ENCODE measurements around the gene CNPY1. TPM values are rescaled to one million over a fixed set of nuclear protein-coding genes. Genes with fewer than 3 reads are reported as not detected.
"Not testable (repeated sequence)": the region's sequence is repeated elsewhere in the genome, so short reads cannot be mapped to it uniquely, and the experiment has no call there.

CNPY1 gene
- total RNA-seq, 2 donors from 2014 or later = not detected

DNA sequence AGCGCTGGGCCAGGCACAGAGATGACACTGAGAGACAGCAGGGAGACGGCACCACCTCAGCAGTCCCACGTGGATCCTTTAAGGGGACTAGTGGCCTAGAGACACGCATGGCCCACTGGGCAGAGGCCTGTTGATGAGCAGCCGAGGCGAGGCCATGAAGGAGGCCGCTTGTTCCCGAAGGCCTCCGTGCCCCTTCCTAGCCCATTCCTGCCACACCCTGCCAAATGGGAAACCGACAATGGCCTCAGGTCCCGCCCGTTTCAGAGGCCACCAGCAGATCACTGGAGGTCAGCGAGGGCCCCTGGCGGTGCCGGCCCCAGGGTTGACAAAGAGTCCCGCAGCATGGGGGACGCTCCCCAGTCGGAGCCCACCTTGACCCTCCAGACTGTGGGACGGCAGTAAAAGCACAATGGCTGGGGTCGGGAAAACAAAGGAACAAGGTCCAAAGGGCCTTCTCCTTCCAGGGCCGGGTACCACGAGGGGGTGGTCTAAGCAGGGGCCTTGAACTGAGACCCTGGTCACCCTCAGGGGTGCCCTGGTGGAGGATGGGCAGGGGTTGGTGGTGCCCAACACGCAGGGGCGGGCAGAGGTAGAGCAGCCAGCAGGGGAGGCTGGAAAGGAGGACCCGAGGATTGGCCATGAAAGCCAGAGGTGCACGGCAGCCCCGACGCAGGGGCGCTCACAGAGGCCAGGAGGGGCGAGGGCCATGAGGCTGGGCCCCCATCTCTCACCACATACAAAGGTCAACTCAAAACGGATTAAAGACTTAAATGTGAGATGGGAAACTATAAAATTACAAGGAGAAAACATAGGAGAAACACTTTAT is 19.9 kb upstream of the CNPY1 start:
- ATAC-seq (no peak), DNase-seq (ENCODE audit: low spot score in 2 of 2) (no peak)
- H3K36me3 Mint-ChIP-seq = no peaks in the 10 kb centered on the region
- no peak overlapping the region for H3K27ac Mint-ChIP-seq
- H3K9me3 Mint-ChIP-seq = no peaks in the 10 kb centered on the region

DNA sequence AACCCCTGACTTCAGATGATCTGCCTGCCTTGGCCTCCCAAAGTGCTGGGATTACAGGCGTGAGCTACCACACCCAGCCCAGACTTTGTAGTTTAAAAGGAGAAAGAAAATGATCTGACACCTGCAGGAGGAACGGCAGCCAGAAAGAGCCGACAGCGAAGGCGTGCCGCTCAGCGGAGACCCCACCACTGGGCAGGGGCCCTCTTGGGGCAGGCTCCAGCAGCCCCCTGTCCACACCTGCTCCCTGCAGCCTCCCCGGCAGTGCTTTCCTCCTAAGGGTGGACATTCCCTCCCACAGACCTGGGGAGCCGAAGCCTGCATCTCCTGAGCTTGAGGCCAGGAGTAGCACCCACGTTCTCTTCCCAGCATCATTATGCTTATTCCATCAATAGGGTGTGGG is 19.2 kb upstream of the CNPY1 start:
- Mint-ChIP-seq H3K36me3 (no peaks in the 10 kb centered on the region), H3K9me3 (no peaks in the 10 kb centered on the region), H3K27ac (no peak overlapping the region)
- DNase-seq (ENCODE audit: low spot score in 2 of 2) (no peak), ATAC-seq (no peak)

DNA sequence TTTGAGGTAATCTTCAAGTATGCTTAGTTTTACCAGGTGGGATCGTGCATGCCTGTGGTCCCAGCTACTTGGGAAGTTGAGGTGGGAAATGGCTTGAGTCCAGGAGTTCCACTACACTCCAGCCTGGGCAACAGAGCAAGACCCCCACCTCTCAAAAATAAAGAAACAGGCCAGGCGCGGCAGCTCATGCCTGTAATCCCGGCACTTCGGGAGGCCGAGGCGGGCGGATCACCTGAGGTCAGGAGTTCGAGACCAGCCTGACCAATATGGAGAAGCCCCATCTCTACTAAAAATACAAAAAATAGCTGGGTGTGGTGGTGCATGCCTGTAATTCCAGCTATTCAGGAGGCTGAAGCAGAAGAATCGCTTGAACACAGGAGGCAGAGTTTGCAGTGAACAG is 16.6 kb upstream of the CNPY1 start:
- not testable (repeated sequence) for H3K36me3 Mint-ChIP-seq; DNase-seq (ENCODE audit: low spot score in 2 of 2); H3K9me3 Mint-ChIP-seq; ATAC-seq; H3K27ac Mint-ChIP-seq

DNA sequence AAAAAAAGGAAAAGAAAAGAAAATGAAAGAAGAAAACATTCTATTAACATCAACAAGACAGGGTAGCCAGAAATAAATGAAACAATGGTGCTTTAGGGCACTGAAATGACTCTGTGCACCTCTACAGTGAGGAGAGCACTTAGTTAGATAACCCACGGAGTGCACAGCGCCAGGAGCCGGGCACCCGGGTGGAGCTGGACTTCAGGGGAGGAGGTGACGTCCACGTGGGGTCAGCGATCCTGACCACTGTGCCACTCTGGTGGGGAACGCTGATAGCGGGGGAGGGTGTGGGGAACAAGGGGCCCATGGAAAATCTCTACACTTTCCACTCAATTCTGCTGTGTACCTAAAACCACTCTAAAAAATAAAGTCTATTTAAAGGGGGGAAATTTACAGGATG is 15.7 kb upstream of the CNPY1 start:
- H3K27ac Mint-ChIP-seq = no peak overlapping the region
- DNase-seq (ENCODE audit: low spot score in 2 of 2) = no peak

DNA sequence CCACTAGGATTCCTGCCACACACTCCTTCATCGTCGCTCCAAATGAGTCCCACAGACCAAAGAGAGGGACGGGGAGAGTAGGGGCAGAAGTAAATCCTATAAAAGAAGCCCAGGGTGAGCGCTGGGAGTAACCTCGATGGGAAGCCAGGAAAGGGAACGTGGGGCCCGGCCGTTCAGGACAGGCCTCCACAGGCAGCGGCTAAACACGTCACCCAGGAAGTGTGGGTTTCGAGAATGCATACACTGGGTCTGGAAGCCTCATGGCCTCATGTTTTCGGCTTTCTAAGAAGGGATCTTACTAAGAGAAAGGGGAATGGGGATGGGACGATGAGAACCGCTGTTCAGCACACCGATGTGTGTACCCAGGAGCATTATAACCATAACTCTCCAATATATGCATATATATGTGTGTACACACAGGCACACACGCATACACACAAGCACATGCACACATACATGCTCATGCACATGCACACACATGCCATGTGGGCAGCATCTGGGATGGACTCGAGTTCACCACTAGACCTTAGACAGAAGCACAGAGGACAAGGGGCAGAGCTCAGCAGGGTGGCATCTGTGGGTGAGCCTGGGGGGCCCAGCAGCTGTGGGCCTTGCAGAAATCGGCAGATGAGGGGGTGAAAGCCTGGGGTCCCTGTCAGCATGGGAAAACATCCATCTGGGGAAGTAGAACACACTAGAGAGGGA is 14.8 kb upstream of the CNPY1 start:
- Mint-ChIP-seq H3K36me3 (no peaks in the 10 kb centered on the region), H3K27ac (no peak overlapping the region), H3K9me3 (no peaks in the 10 kb centered on the region)
- DNase-seq (ENCODE audit: low spot score in 2 of 2) = no peak
- ATAC-seq = no peak

More for the DNA sequence above, 15.7 kb upstream of the CNPY1 start:
- no peaks in the 10 kb centered on the region for H3K36me3 Mint-ChIP-seq
- H3K9me3 Mint-ChIP-seq = no peaks in the 10 kb centered on the region
- ATAC-seq = no peak

DNA sequence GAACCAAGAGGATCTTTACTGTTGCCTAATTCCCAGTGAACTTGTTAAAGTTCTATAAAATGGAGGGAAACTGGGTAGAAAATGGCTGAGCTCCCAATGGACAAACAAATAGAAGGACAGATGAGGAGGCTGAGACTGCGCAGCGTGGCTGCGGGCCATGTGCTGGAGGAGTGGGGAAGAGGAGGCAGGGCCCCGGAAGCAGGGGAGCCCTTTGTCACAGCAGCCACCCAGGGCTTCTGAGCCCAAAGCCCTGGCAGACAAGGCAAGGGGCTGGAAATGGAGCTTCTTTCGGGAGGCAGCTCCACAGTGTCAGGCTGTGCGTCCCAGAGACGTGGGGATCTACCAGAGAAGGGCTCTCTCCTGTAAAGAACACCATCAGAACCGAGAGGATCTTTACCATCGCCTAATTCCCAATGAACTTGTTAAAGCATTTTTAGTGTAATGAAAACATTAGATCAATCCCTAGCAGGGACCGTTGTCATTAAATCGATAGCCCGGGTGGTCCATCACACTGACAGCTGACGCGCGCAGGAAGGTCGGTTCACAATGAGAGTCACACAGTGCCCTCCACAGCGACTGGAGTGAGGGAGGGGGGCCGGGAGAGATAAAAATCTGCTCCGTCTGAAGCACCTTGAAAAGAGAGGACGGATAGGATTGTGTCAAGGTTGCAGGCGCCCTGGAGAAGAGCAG is 14.0 kb upstream of the CNPY1 start:
- DNase-seq (ENCODE audit: low spot score in 2 of 2) = no peak
- Mint-ChIP-seq H3K27ac (no peak overlapping the region), H3K36me3 (no peaks in the 10 kb centered on the region), H3K9me3 (no peaks in the 10 kb centered on the region)
- no peak for ATAC-seq

DNA sequence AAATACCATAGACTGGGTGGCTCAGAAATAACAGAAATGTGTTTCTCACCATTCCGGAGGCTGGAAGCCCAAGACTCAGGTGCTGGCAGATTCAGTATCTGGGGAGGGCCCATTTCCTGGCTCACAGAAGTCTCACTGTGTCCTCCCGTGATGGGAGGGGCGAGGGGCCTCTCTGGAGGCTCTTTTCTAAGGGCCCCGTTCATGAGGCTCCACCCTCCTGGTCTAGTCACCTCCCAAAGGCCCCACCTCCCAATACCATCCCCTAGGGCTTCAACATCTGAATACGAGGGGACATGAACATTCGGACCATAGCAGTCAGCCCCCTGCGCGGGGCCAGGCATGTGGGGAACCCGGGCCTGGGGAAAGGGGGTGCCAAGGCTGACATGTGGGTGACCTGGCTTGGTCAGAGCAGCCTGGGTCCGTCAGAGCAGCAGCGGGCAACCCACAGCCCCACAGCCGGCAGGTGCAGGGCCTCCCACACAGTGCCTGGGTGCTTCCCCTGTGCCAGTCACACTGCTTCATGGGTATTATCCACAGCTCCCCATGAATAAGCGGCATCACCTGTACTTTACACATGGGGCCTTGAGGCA is 13.3 kb upstream of the CNPY1 start:
- no peak overlapping the region for H3K27ac Mint-ChIP-seq
- no peaks in the 10 kb centered on the region for H3K36me3 Mint-ChIP-seq
- no peaks in the 10 kb centered on the region for H3K9me3 Mint-ChIP-seq
- DNase-seq (ENCODE audit: low spot score in 2 of 2) = no peak
- ATAC-seq = no peak

DNA sequence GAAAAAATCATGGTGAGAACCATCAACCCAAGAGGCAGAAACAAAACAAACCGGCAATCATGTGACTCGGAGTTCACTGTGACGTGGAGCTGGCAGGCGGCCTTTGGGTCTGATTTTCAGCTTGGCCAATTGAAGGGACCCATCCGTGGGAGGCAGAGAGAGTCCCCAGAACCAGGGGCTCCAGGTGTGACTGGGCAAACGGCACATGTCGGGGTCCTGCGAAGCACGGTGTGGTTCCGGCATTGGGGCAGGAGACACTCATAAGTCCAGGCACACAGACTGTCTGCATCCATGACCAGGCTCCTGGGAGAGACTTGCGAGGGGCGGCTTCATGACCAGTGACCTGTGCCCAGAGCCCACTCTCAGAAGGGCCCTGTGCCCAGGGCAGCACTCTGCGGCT is 12.6 kb upstream of the CNPY1 start:
- H3K9me3 Mint-ChIP-seq = no peaks in the 10 kb centered on the region
- no peaks in the 10 kb centered on the region for H3K36me3 Mint-ChIP-seq
- no peak overlapping the region for H3K27ac Mint-ChIP-seq
- DNase-seq (ENCODE audit: low spot score in 2 of 2) (no peak), ATAC-seq (no peak)

DNA sequence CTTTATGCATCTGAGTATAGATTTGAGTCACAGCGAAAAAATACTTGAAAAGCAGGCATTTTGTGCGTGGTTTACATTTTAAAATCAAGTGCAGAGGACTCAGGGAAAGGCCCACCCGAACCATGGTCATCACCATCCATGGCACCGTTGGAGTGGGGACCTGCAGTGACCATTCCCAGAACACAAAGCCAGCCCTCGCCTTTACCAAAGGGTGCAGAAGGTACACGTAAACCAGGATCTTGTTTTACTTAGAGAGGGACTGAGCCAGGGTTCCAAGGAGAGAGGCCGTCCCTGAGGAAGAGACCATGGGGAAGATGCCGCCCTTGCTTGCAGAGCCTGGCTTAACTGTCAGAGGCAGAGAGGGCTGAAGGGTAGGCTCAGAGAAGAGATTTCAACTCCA is 12.0 kb upstream of the CNPY1 start:
- Mint-ChIP-seq H3K9me3 (no peaks in the 10 kb centered on the region), H3K36me3 (no peaks in the 10 kb centered on the region), H3K27ac (no peak overlapping the region)
- DNase-seq (ENCODE audit: low spot score in 2 of 2) = no peak
- ATAC-seq = no peak

DNA sequence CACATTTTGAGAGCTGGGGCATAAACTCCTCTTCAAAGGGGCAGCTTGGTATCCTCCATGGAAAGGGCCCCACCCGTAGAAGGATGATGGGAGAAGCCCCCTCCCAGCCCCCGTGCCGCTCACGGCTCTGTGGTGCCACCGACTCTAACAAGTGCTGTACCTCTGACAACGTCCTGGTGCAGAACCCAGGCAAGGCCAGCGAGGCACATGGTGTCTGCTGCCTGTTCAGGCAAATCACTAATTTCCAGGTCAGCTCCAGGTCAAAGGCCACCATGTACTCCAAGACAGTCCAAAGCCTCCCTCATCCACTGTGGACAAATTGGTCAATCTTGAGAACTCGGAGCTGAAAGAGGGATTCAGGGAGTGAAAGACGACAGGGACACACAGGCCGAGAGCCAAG is 11.4 kb upstream of the CNPY1 start:
- Mint-ChIP-seq H3K27ac (no peak overlapping the region), H3K9me3 (no peaks in the 10 kb centered on the region), H3K36me3 (no peaks in the 10 kb centered on the region)
- DNase-seq (ENCODE audit: low spot score in 2 of 2) = no peak
- no peak for ATAC-seq

DNA sequence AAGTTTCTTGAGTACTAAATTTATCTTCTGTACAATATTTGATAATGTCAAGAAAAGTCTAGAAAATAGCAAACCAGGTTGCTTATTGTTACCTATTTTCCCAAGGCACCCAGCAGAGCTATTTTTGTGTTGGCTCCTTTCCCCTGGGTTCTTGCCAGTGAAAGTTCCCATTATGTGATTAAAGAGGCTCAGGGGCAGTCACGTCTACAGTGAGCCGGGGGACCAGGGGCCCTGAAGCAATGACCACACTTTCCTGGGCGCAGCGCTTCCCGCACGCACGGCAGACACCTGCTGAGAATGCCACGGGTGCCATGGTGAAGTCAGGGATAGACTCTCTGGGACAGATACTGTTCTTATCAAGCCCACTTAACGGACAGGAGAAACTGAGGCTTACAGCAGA is 10.4 kb upstream of the CNPY1 start:
- no peak for ATAC-seq
- Mint-ChIP-seq H3K9me3 (no peaks in the 10 kb centered on the region), H3K27ac (no peak overlapping the region), H3K36me3 (no peaks in the 10 kb centered on the region)
- no peak for DNase-seq (ENCODE audit: low spot score in 2 of 2)

DNA sequence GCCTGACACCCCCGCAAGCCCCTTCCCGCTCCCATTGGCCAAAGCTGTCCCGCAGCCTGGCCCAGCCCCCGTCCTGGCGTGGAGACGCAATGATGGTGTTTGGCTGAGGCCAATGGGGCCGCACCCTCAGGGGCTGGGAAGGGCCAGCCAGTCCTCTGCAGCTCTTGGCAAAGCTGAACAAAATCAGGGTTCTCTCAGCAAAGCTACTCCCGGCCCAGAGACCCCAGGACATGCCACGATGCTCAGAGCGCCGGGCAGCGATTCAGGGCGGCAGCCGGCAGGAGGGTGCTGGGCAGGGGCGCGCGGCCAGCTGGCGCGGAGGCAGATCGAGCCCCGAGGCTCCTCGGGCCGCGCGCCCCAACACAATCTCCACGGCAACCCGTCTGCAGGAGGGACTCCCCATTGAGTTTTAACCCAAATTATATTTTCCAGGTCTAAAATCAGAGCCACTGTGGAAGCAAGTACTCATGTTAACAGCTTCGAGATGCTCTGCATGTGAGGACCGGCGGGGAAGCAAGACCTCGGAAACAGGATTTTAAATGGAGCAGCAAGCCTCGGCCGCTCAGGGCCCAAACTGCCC is 8.8 kb upstream of the CNPY1 start:
- H3K9me3 Mint-ChIP-seq = no peaks in the 10 kb centered on the region
- ATAC-seq = no peak

DNA sequence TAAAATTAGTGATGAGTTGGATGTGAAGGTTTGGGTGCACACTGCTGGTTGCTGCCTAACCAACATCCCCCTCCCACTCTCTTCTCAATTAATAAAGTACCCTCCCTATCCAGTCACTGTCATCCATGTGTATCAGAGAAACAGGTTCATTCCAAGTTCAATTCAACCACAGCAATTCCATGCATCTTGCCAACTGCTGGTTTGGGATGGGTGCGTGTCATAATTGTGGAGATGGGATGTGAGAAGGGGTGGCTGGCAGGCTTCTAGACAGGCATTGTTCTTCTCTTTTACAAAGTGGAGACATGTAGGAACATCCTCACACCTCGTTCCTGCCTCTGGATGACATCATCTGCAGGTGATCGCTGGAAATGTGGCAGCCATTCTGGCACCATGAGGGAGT is 7.5 kb upstream of the CNPY1 start:
- Mint-ChIP-seq H3K27ac (no peak overlapping the region), H3K9me3 (no peaks in the 10 kb centered on the region), H3K36me3 (no peaks in the 10 kb centered on the region)
- DNase-seq (ENCODE audit: low spot score in 2 of 2) (no peak), ATAC-seq (no peak)

More for the DNA sequence above, 8.8 kb upstream of the CNPY1 start:
- no peak overlapping the region for H3K27ac Mint-ChIP-seq
- no peak for DNase-seq (ENCODE audit: low spot score in 2 of 2)
- H3K36me3 Mint-ChIP-seq = no peaks in the 10 kb centered on the region

DNA sequence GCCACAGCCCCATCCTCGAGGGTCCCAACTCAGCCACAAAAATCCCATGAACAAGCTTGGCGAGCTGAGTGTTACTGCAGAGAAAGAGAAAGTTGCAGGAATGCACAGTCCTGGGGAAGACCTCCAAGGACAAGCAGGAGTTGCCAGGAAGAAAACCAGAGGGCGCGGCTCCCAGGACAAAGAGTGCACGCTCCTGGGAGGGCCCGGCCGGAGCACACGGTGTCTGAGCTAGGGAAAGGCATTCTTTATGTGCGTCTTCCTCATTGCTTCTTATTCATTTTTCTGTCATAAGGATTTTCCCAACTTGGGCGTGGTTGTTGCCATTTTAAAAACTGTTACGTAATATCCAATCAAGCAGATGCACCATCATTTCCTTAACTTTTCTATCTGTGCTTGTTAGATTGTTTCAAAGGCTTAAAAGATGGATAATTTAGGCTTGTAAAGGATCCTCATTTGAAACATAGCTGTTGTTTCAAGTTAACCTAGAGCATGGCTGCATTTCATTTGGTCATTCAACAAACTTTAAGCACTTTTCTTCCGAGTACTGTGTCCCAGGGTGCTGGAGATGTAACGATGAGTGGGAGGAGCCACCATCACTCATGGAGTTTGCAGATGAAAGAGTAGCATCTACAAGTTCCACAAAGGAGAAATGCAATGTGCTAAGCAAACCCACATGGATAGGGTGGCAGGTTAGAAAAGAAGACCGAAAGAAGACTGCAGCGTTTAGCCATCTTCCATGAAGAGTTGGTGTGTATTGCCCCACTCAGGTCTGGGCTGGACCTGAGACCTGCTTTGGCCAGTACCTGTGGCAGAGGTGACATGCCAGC is 5.6 kb upstream of the CNPY1 start:
- H3K9me3 Mint-ChIP-seq = no peaks in the 10 kb centered on the region
- H3K27ac Mint-ChIP-seq = no peak overlapping the region
- no peak for DNase-seq (ENCODE audit: low spot score in 2 of 2)
- no peaks in the 10 kb centered on the region for H3K36me3 Mint-ChIP-seq
- no peak for ATAC-seq

DNA sequence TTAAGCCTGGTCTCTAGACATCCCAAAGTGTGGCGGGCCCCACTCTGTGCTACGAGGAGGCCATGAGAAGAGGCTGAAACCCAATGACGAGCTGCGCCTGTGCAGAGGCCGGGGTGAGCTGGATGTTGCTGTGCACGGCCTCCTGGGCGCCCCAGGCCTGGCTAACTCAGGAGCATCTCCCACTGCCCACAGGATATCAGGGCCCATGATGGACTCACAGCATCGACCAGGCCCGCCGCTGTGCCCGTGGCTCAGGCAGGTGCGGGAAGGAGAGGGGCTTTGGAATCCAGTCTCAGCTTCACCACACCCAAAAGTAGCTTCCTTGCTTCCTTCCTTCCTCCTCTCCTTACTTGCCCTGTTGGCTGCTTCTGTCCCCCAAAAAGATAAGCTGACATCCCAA is 4.6 kb upstream of the CNPY1 start:
- no peak overlapping the region for H3K27ac Mint-ChIP-seq
- DNase-seq (ENCODE audit: low spot score in 2 of 2) (no peak), ATAC-seq (no peak)
- no peaks in the 10 kb centered on the region for H3K36me3 Mint-ChIP-seq
- H3K9me3 Mint-ChIP-seq = no peaks in the 10 kb centered on the region

DNA sequence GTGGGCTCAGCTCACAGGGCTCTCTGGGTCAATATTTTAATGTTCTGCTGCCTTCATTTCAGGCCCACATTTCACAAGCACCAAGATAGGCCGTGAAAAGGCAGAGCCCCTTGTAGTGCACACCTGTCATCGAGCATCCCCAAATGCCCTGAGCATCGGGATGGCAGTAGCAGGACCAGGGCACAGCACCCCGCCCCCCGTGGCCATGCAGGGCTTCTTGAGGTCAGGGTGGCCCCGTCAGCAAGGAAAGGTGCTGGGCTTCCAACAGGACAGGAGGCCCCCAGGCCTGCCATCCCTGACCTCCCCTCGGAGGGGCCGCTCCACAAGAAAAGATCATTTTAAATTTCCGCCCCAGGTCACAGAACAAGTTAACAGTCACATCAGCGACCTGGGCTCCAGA is 2.9 kb upstream of the CNPY1 start:
- DNase-seq (ENCODE audit: low spot score in 2 of 2) (no peak), ATAC-seq (no peak)
- Mint-ChIP-seq H3K9me3 (no peaks in the 10 kb centered on the region), H3K27ac (no peak overlapping the region), H3K36me3 (no peaks in the 10 kb centered on the region)

All from activated naive CD4-positive, alpha-beta T cell treated with anti-CD3 and anti-CD28 coated beads, Interleukin-2, amount 50 U/mL, for 72 hours (primary cell).